Ectodermal cell (in vitro differentiated cells): ENCODE measurements around the gene BGLAP.

Source experiments
- H3K27ac ChIP-seq: 2 replicates; pipeline ENCODE4 v1.7.0; 2013; ENCODE audit warnings: mild to moderate bottlenecking, low read depth, low read length; ENCODE audit not compliant: insufficient read depth, poor library complexity, severe bottlenecking
- H3K27me3 ChIP-seq: 2 replicates; pipeline ENCODE4 v1.7.0; 2013; ENCODE audit warnings: mild to moderate bottlenecking, low read length; ENCODE audit not compliant: insufficient read depth, control insufficient read depth, poor library complexity, severe bottlenecking
- H3K36me3 ChIP-seq: one replicate; pipeline ENCODE4 v1.7.0; 2013; ENCODE audit warnings: low read length; ENCODE audit not compliant: control insufficient read depth, insufficient read depth
- H3K4me1 ChIP-seq: one replicate; pipeline ENCODE4 v1.7.0; 2013; ENCODE audit warnings: low read length; ENCODE audit not compliant: control insufficient read depth, insufficient read depth
- H3K4me3 ChIP-seq: 2 replicates; pipeline ENCODE4 v1.7.0; 2013; ENCODE audit warnings: low read depth, low read length, control low read depth; ENCODE audit not compliant: insufficient read depth
- H3K9me3 ChIP-seq: 2 replicates; pipeline ENCODE4 v1.7.0; 2013; ENCODE audit warnings: mild to moderate bottlenecking, low read length, moderate library complexity; ENCODE audit not compliant: control insufficient read depth
- WGBS, 2 experiments: methylation state at CpG; one replicate each; pipeline ENCODE4 v1.1.7; 2013; ENCODE audit warnings: missing lambda C conversion rate in 2 of 2; 5-methylcytosine and 5-hydroxymethylcytosine counted together

BGLAP gene

GRCh38 chr1:156268336-156268735 is 26.4 kb downstream of the BGLAP start:
- Histone ChIP-seq H3K9me3 (no peaks in the 10 kb centered on the region), H3K36me3 (peaks cover 59% of the 10 kb centered on the region), H3K4me3 (no peak overlapping the region), H3K4me1 (no peaks in the 10 kb centered on the region), H3K27me3 (no peaks in the 10 kb centered on the region), H3K27ac (no peak overlapping the region)
- WGBS, 2 experiments = 93 to 97% methylated on average over 4 of the region's 4 CpGs

GRCh38 chr1:156270314-156270713 is 28.3 kb downstream of the BGLAP start:
- Histone ChIP-seq H3K9me3 (no peaks in the 10 kb centered on the region), H3K27me3 (no peaks in the 10 kb centered on the region), H3K27ac (no peak overlapping the region), H3K36me3 (peaks cover 69% of the 10 kb centered on the region), H3K4me3 (no peak overlapping the region), H3K4me1 (no peaks in the 10 kb centered on the region)
- 97 to 98% methylated on average over 3 of the region's 3 CpGs for WGBS, 2 experiments

GRCh38 chr1:156276532-156276931 is 34.5 kb downstream of the BGLAP start:
- peaks cover 3% of the 10 kb centered on the region for H3K4me1 ChIP-seq
- no peaks in the 10 kb centered on the region for H3K9me3 ChIP-seq
- H3K27ac ChIP-seq = no peak overlapping the region
- no peak overlapping the region for H3K4me3 ChIP-seq
- peaks cover 67% of the 10 kb centered on the region for H3K36me3 ChIP-seq
- H3K27me3 ChIP-seq = no peaks in the 10 kb centered on the region

GRCh38 chr1:156276966-156277381 is 35.0 kb downstream of the BGLAP start:
- Histone ChIP-seq H3K9me3 (no peaks in the 10 kb centered on the region), H3K4me3 (no peak overlapping the region), H3K36me3 (peaks cover 63% of the 10 kb centered on the region), H3K4me1 (peaks cover 3% of the 10 kb centered on the region), H3K27ac (no peak overlapping the region), H3K27me3 (no peaks in the 10 kb centered on the region)
- WGBS, 2 experiments = 95 to 96% methylated on average over 6 of the region's 6 CpGs

- Histone ChIP-seq H3K4me1 (peaks cover 10% of the 10 kb centered on the region), H3K36me3 (peaks cover 39% of the 10 kb centered on the region), H3K27me3 (no peaks in the 10 kb centered on the region), H3K9me3 (no peaks in the 10 kb centered on the region), H3K4me3 (no peak overlapping the region), H3K27ac (no peak overlapping the region)
- 90 to 99% methylated on average over 2 to 3 of the region's 3 CpGs for WGBS, 2 experiments
Measured at GRCh38 chr1:156279837-156280236, 37.9 kb downstream of the BGLAP start.

GRCh38 chr1:156281281-156281680 is 39.3 kb downstream of the BGLAP start:
- peak overlapping the region; percentile 71 for H3K4me3 ChIP-seq
- H3K27me3 ChIP-seq = no peaks in the 10 kb centered on the region
- 70 to 71% methylated on average over 8 of the region's 8 CpGs for WGBS, 2 experiments
- peaks cover 10% of the 10 kb centered on the region for H3K4me1 ChIP-seq
- H3K27ac ChIP-seq = no peak overlapping the region
- peaks cover 26% of the 10 kb centered on the region for H3K36me3 ChIP-seq
- no peaks in the 10 kb centered on the region for H3K9me3 ChIP-seq

- WGBS, 2 experiments = 13% methylated on average over 22 of the region's 22 CpGs
- peaks cover 10% of the 10 kb centered on the region for H3K4me1 ChIP-seq
- no peak overlapping the region for H3K27ac ChIP-seq
- peak overlapping the region; percentile 71 for H3K4me3 ChIP-seq
- peaks cover 20% of the 10 kb centered on the region for H3K36me3 ChIP-seq
- H3K27me3 ChIP-seq = no peaks in the 10 kb centered on the region
- H3K9me3 ChIP-seq = no peaks in the 10 kb centered on the region
Measured at GRCh38 chr1:156281693-156282478, 39.9 kb downstream of the BGLAP start.

- Histone ChIP-seq H3K27me3 (no peaks in the 10 kb centered on the region), H3K9me3 (no peaks in the 10 kb centered on the region), H3K27ac (peak within 1 kb of the TSS; percentile 67), H3K4me3 (peak within 1 kb of the TSS; percentile 71), H3K36me3 (peaks cover 13% of the 10 kb centered on the region), H3K4me1 (peaks cover 10% of the 10 kb centered on the region)
- WGBS, 2 experiments = 0 to 1% methylated on average over 50 of the region's 50 CpGs
Measured at GRCh38 chr1:156282479-156283222, 40.7 kb downstream of the BGLAP start, which contains the start of gene SMG5. TSS of gene SMG5 (minus strand) at chr1:156282825. CDS start at chr1:156282680, 145 bp downstream.

- Histone ChIP-seq H3K27ac (peak overlapping the region; percentile 39), H3K27me3 (no peaks in the 10 kb centered on the region), H3K36me3 (peaks cover 4% of the 10 kb centered on the region), H3K4me1 (peaks cover 10% of the 10 kb centered on the region), H3K4me3 (peak overlapping the region; percentile 71), H3K9me3 (no peaks in the 10 kb centered on the region)
- 92 to 95% methylated on average over 1 of the region's 1 CpG for WGBS, 2 experiments
Measured at GRCh38 chr1:156283521-156283920, 41.5 kb downstream of the BGLAP start.

GRCh38 chr1:156284112-156284511 is 42.1 kb downstream of the BGLAP start, which contains the start of gene TMEM79:
TSS of gene TMEM79 (plus strand) at chr1:156284325. CDS start at chr1:156285227, 902 bp downstream.
- Histone ChIP-seq H3K4me1 (peaks cover 10% of the 10 kb centered on the region), H3K27ac (peak within 1 kb of the TSS; percentile 39), H3K36me3 (no peaks in the 10 kb centered on the region), H3K4me3 (peak within 1 kb of the TSS; percentile 71), H3K27me3 (no peaks in the 10 kb centered on the region), H3K9me3 (no peaks in the 10 kb centered on the region)
- 93 to 95% methylated on average over 7 of the region's 7 CpGs for whole genome bisulfite sequencing, 2 experiments
